Lower lobe of right lung (tissue), 2 donors: ENCODE data around the gene IRF8. TPM values are rescaled to one million over a fixed set of nuclear protein-coding genes. Genes with fewer than 3 reads are reported as not detected.

ENCODE experiments used
- ATAC-seq, 2 donors: fragments of 200-7000 bp; cut with Tn5 transposase; one replicate each; pipeline ENCODE4 v1.9.1; 2020 to 2022; ENCODE audit warnings: mild to moderate bottlenecking in 2 of 2, moderate library complexity in 2 of 2
- DNase-seq: peaks from one replicate; pipeline ENCODE4 v3.0.0-alpha.2; 2020
- H3K27ac ChIP-seq: fragments of 200-600 bp; one replicate; pipeline ENCODE4 v1.8.0; 2022
- H3K27me3 ChIP-seq: fragments of 200-600 bp; one replicate; pipeline ENCODE4 v1.8.0; 2022; ENCODE audit warnings: low read depth
- H3K36me3 ChIP-seq: fragments of 200-600 bp; one replicate; pipeline ENCODE4 v1.8.0; 2022; ENCODE audit warnings: mild to moderate bottlenecking
- H3K4me1 ChIP-seq: fragments of 200-600 bp; one replicate; pipeline ENCODE4 v1.8.0; 2022
- H3K4me3 ChIP-seq: fragments of 200-600 bp; one replicate; pipeline ENCODE4 v1.8.0; 2022; ENCODE audit warnings: mild to moderate bottlenecking
- H3K9me3 ChIP-seq: fragments of 200-600 bp; one replicate; pipeline ENCODE4 v1.8.0; 2022
- intact Hi-C: fragments of 100-400 bp; cut with DNase I; formaldehyde crosslinking; loops from one replicate; pipeline ENCODE4 v1.11.0; 2022
- total RNA-seq: library from RNA; stranded (reverse); fragmentation: NEBNext Ultra II Directional; extraction: Animal tissue kit (Norgen Biotek cat#: 25700); gene quantifications from one replicate; pipeline ENCODE4 v1.2.1, GENCODE V29; 2021
- TF ChIP-seq, protein P1 (sequence below): fragments of 200-600 bp; IDR thresholded peaks from one replicate; pipeline ENCODE4 v1.8.0; 2022; ENCODE audit warnings: antibody characterized with exemption, mild to moderate bottlenecking
- donor health status: DM: no; HTN: yes; CAD: no; lungs with severe emphysema.

Gene IRF8
- total RNA-seq, 1 donor from 2014 or later: 67.9 TPM

GRCh38 chr16:85917012-85917411 is 18.1 kb downstream of the IRF8 start:
- H3K9me3 ChIP-seq: no peaks in the 10 kb centered on the region
- intact Hi-C loops: no loop called here
- no peak for DNase-seq
- TF ChIP-seq, protein P1, sequence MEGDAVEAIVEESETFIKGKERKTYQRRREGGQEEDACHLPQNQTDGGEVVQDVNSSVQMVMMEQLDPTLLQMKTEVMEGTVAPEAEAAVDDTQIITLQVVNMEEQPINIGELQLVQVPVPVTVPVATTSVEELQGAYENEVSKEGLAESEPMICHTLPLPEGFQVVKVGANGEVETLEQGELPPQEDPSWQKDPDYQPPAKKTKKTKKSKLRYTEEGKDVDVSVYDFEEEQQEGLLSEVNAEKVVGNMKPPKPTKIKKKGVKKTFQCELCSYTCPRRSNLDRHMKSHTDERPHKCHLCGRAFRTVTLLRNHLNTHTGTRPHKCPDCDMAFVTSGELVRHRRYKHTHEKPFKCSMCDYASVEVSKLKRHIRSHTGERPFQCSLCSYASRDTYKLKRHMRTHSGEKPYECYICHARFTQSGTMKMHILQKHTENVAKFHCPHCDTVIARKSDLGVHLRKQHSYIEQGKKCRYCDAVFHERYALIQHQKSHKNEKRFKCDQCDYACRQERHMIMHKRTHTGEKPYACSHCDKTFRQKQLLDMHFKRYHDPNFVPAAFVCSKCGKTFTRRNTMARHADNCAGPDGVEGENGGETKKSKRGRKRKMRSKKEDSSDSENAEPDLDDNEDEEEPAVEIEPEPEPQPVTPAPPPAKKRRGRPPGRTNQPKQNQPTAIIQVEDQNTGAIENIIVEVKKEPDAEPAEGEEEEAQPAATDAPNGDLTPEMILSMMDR: no peak
- ATAC-seq: no peak
- H3K4me3 ChIP-seq: no peak overlapping the region
- H3K27ac ChIP-seq: no peak overlapping the region
- H3K27me3 ChIP-seq: no peaks in the 10 kb centered on the region
- H3K36me3 ChIP-seq: peaks cover 22% of the 10 kb centered on the region
- peaks cover 41% of the 10 kb centered on the region for H3K4me1 ChIP-seq

- H3K27ac ChIP-seq: no peak overlapping the region
- H3K27me3 ChIP-seq: no peaks in the 10 kb centered on the region
- no peak for ATAC-seq
- H3K9me3 ChIP-seq: no peaks in the 10 kb centered on the region
- TF ChIP-seq, protein P1: no peak
- H3K36me3 ChIP-seq: peaks cover 22% of the 10 kb centered on the region
- DNase-seq: no peak
- no peak overlapping the region for H3K4me3 ChIP-seq
- intact Hi-C loops: no loop called here
- H3K4me1 ChIP-seq: peaks cover 31% of the 10 kb centered on the region
Measured at GRCh38 chr16:85917959-85918358, 19.0 kb downstream of the IRF8 start.

DNA sequence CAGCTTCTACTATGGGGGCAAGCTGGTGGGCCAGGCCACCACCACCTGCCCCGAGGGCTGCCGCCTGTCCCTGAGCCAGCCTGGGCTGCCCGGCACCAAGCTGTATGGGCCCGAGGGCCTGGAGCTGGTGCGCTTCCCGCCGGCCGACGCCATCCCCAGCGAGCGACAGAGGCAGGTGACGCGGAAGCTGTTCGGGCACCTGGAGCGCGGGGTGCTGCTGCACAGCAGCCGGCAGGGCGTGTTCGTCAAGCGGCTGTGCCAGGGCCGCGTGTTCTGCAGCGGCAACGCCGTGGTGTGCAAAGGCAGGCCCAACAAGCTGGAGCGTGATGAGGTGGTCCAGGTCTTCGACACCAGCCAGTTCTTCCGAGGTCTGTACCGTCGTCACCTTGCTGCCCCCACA is 19.5 kb downstream of the IRF8 start:
- Histone ChIP-seq H3K27ac (no peak overlapping the region), H3K4me3 (no peak overlapping the region), H3K27me3 (no peaks in the 10 kb centered on the region), H3K36me3 (peaks cover 22% of the 10 kb centered on the region), H3K4me1 (peaks cover 27% of the 10 kb centered on the region), H3K9me3 (no peaks in the 10 kb centered on the region)
- no peak for ATAC-seq
- DNase-seq: no peak
- intact Hi-C loops: no loop called here
- TF ChIP-seq, protein P1: no peak

GRCh38 chr16:85919271-85920267 is 20.6 kb downstream of the IRF8 start:
- H3K27me3 ChIP-seq: no peaks in the 10 kb centered on the region
- intact Hi-C loops: no loop called here
- ATAC-seq (no peak), DNase-seq (no peak)
- H3K9me3 ChIP-seq: no peaks in the 10 kb centered on the region
- H3K4me1 ChIP-seq: peaks cover 18% of the 10 kb centered on the region
- peaks cover 18% of the 10 kb centered on the region for H3K36me3 ChIP-seq
- no peak overlapping the region for H3K4me3 ChIP-seq
- TF ChIP-seq, protein P1: no peak
- H3K27ac ChIP-seq: no peak overlapping the region

- Histone ChIP-seq H3K4me1 (peaks cover 13% of the 10 kb centered on the region), H3K27ac (no peak overlapping the region), H3K9me3 (no peaks in the 10 kb centered on the region), H3K36me3 (peaks cover 18% of the 10 kb centered on the region), H3K4me3 (no peak overlapping the region), H3K27me3 (no peaks in the 10 kb centered on the region)
- TF ChIP-seq, protein P1: no peak
- no peak for ATAC-seq
- intact Hi-C loops: no loop called here
- DNase-seq: peak; percentile 20
Measured at GRCh38 chr16:85921026-85921425, 22.1 kb downstream of the IRF8 start.
